ENCODE results near the gene HBE1. TPM values are rescaled to one million over a fixed set of nuclear protein-coding genes. Genes with fewer than 3 reads are reported as not detected.

HBE1 gene
- polyA plus RNA-seq, 1 donor, result 10.4 TPM

GRCh38 chr11:5234381-5234834 is 35.3 kb downstream of the HBE1 start, which contains the start of gene HBD:
TSS of gene HBD (minus strand) at chr11:5234483. CDS start at chr11:5234433, 50 bp downstream.
- DNase-seq, result no peak

- DNase-seq, result no peak
Observed at GRCh38 chr11:5233307-5233706, 36.4 kb downstream of the HBE1 start.

GRCh38 chr11:5232821-5233220 is 36.9 kb downstream of the HBE1 start:
- DNase-seq, result no peak

GRCh38 chr11:5232176-5232575 is 37.6 kb downstream of the HBE1 start:
- DNase-seq, result no peak

GRCh38 chr11:5231111-5231510 is 38.6 kb downstream of the HBE1 start:
- no peak for DNase-seq

- DNase-seq, result no peak
Observed at GRCh38 chr11:5230266-5230665, 39.5 kb downstream of the HBE1 start.

GRCh38 chr11:5229796-5230195 is 39.9 kb downstream of the HBE1 start:
- no peak for DNase-seq

GRCh38 chr11:5229356-5229755 is 40.4 kb downstream of the HBE1 start:
- no peak for DNase-seq

GRCh38 chr11:5228124-5228523 is 41.6 kb downstream of the HBE1 start:
- no peak for DNase-seq

- no peak for DNase-seq
Observed at GRCh38 chr11:5227681-5228080, 42.1 kb downstream of the HBE1 start.

- no peak for DNase-seq
Observed at GRCh38 chr11:5226732-5227310, 42.9 kb downstream of the HBE1 start, which contains the start of gene HBB. TSS of gene HBB (minus strand) at chr11:5227071. CDS start at chr11:5227021, 50 bp downstream.

- DNase-seq, result no peak
Observed at GRCh38 chr11:5225480-5225871, 44.3 kb downstream of the HBE1 start.

GRCh38 chr11:5224538-5225479 is 44.9 kb downstream of the HBE1 start:
- no peak for DNase-seq

- DNase-seq, result no peak
Observed at GRCh38 chr11:5223686-5224085, 46.1 kb downstream of the HBE1 start.

- DNase-seq, result no peak
Observed at GRCh38 chr11:5223146-5223545, 46.6 kb downstream of the HBE1 start.

Other genes starting within 250 kb of the HBE1 start
- not detected for gene OR52J3, start 223.4 kb downstream of the HBE1 start, polyA plus RNA-seq (ENCODE audit: insufficient read length)
- gene OR52E2, start 210.3 kb downstream of the HBE1 start, polyA plus RNA-seq (ENCODE audit: insufficient read length), result not detected
- gene OR52E1, start 200.4 kb downstream of the HBE1 start, polyA plus RNA-seq (ENCODE audit: insufficient read length), result not detected
- not detected for gene OR52A5, start 131.6 kb downstream of the HBE1 start, polyA plus RNA-seq (ENCODE audit: insufficient read length)
- gene OR52A1, start 115.2 kb downstream of the HBE1 start, polyA plus RNA-seq (ENCODE audit: insufficient read length), result 0.02 TPM
- gene OR51V1, start 69.3 kb downstream of the HBE1 start, polyA plus RNA-seq (ENCODE audit: insufficient read length), result not detected
- gene HBB, start 42.9 kb downstream of the HBE1 start, polyA plus RNA-seq (ENCODE audit: insufficient read length), result 98.9 TPM
- 0.38 TPM for gene HBD, start 35.5 kb downstream of the HBE1 start, polyA plus RNA-seq (ENCODE audit: insufficient read length)
- 313 TPM for gene HBG1, start 20.1 kb downstream of the HBE1 start, polyA plus RNA-seq (ENCODE audit: insufficient read length)
- 1,458 TPM for gene HBG2, start 15.2 kb downstream of the HBE1 start, polyA plus RNA-seq (ENCODE audit: insufficient read length)
- gene OR51B4, start 32.0 kb upstream of the HBE1 start, polyA plus RNA-seq (ENCODE audit: insufficient read length), result 0.35 TPM
- not detected for gene OR51B2, start 54.4 kb upstream of the HBE1 start, polyA plus RNA-seq (ENCODE audit: insufficient read length)
- gene OR51B5, start 73.6 kb upstream of the HBE1 start, polyA plus RNA-seq (ENCODE audit: insufficient read length), result 0.20 TPM
- not detected for gene OR51B6, start 81.6 kb upstream of the HBE1 start, polyA plus RNA-seq (ENCODE audit: insufficient read length)
- gene OR51M1, start 113.9 kb upstream of the HBE1 start, polyA plus RNA-seq (ENCODE audit: insufficient read length), result 0.15 TPM
- not detected for gene OR51Q1, start 152.2 kb upstream of the HBE1 start, polyA plus RNA-seq (ENCODE audit: insufficient read length)
- not detected for gene OR51I1, start 171.6 kb upstream of the HBE1 start, polyA plus RNA-seq (ENCODE audit: insufficient read length)
- gene OR51I2, start 179.4 kb upstream of the HBE1 start, polyA plus RNA-seq (ENCODE audit: insufficient read length), result not detected
- gene OR52D1, start 218.7 kb upstream of the HBE1 start, polyA plus RNA-seq (ENCODE audit: insufficient read length), result 0.13 TPM
- not detected for gene UBQLN3, start 240.0 kb upstream of the HBE1 start, polyA plus RNA-seq (ENCODE audit: insufficient read length)
- 1.4 TPM for gene UBQLNL, start 246.8 kb upstream of the HBE1 start, polyA plus RNA-seq (ENCODE audit: insufficient read length)

All from left kidney (tissue), 2 donors.